Measurements from ENCODE around the gene PLEKHG5. TPM values are rescaled to one million over a fixed set of nuclear protein-coding genes. Genes with fewer than 3 reads are reported as not detected.

Gene PLEKHG5
- total and polyA plus RNA-seq, 10 of the 15 experiments (the other 5 are each of a cell fraction or from before 2014, with no cell fraction given) = 0.04 to 1.1 (median 0.18) TPM; not detected in 1

- FAIRE-seq (no peak), DNase-seq (ENCODE audit: low read depth, low spot score) (no peak), ATAC-seq (no peak)
- no TSS peak for BruUV-seq (replicated peaks)
- no peaks in the 10 kb centered on the region for H3K79me2 ChIP-seq (ENCODE audit: control insufficient read depth, insufficient read depth, low read length)
- no peak overlapping the region; the same call in 1 of the 2 replicates for H2AFZ ChIP-seq (ENCODE audit: control insufficient read depth, low read depth, low read length)
- no peaks in the 10 kb centered on the region for H4K20me1 ChIP-seq (ENCODE audit: control insufficient read depth, insufficient read depth)
- CTCF ChIA-PET = interaction anchor here (0.7 to 1.2 kb wide), 5 partner anchors 13 to 115 kb away, joined by 3 to 5 read pairs (median 3); no protein-coding TSS in a partner anchor
- RAD21 ChIA-PET (ENCODE audit: unreplicated experiment) = interaction anchor here (0.7 kb wide), 1 partner anchor 333 kb away, joined by 3 read pairs; no protein-coding TSS in a partner anchor
- SMC1A ChIA-PET (ENCODE audit: uncharacterized antibody, unreplicated experiment) = interaction anchor here (0.6 kb wide), 1 partner anchor 87 kb away, joined by 3 read pairs; no protein-coding TSS in a partner anchor
- no peaks in the 10 kb centered on the region; the same call in 1 of the 2 replicates for H3K4me1 ChIP-seq (ENCODE audit: control insufficient read depth, insufficient read depth, low read length)
- no peak overlapping the region for H3K27ac ChIP-seq (ENCODE audit: control insufficient read depth, insufficient read depth)
- no peak overlapping the region for H3K9ac ChIP-seq (ENCODE audit: control insufficient read depth, insufficient read depth, low read length)
- H3K27me3 ChIP-seq (replicated peaks in 1 of 2; ENCODE audit: control insufficient read depth in 2 of 2, insufficient read depth in 2 of 2, low read length in 1 of 2) = peaks cover 1 to 4% of the 10 kb centered on the region in 2 experiments; a peak in 3 of 4 replicates
- under 1% methylated on average over 17 of the region's 18 CpGs for WGBS (ENCODE audit: insufficient coverage, insufficient replicate concordance, low lambda C conversion rate, missing lambda C conversion rate)
- no peak overlapping the region for H3K4me3 ChIP-seq
- intact Hi-C loops (cut with micrococcal nuclease; ENCODE audit: unreplicated experiment) (loop anchor here (1.0 kb wide), 1 partner anchor 12 kb away; no protein-coding TSS in a partner anchor), in situ Hi-C loops (cut with MboI) (no loop called here)
- TF ChIP-seq RELA (IDR thresholded peaks at IDR 0.05; ENCODE audit: borderline replicate concordance, partially characterized antibody) = no peak
- no peak for TF ChIP-seq POLR2A (IDR thresholded peaks at IDR 0.05; ENCODE audit: low read depth, low read length)
- TF ChIP-seq CTCF (IDR thresholded peaks at IDR 0.05 in 2 of 3, conservative IDR thresholded peaks at IDR 0.05 in 1 of 3; ENCODE audit: control insufficient read depth in 2 of 3, extremely low read depth in 1 of 3, insufficient read depth in 1 of 3, low read depth in 3 of 3, low read length in 3 of 3) = no peak
- no peak for TF ChIP-seq BACH1 (IDR thresholded peaks at IDR 0.05; ENCODE audit: borderline replicate concordance)
- TF ChIP-seq SMAD5 (IDR thresholded peaks at IDR 0.05; ENCODE audit: low read depth) = no peak
- no peak for TF ChIP-seq BMI1 (IDR thresholded peaks at IDR 0.05; ENCODE audit: borderline replicate concordance)
- TF ChIP-seq NFXL1 (IDR thresholded peaks at IDR 0.05; ENCODE audit: borderline replicate concordance) = no peak
- no peak for TF ChIP-seq ZNF622 (IDR thresholded peaks at IDR 0.05)
- no peak overlapping the region for H3K4me2 ChIP-seq (ENCODE audit: control insufficient read depth, insufficient read depth)
- no peaks in the 10 kb centered on the region for H3K36me3 ChIP-seq (ENCODE audit: control insufficient read depth in 2 of 2, insufficient read depth in 2 of 2, low read length in 1 of 2)
- POLR2A ChIA-PET = no interaction called here
- no peaks in the 10 kb centered on the region for H3K9me3 ChIP-seq (replicated peaks; ENCODE audit: control insufficient read depth, insufficient read depth, low read length)
Measured at GRCh38 chr1:6459850-6460265, 31.6 kb downstream of the PLEKHG5 start.

Data from GM12878 (cell line).